NT2/D1 (cell line): Measurements from ENCODE around the gene AK1.

Experiments
- SUZ12 ChIP-seq: IDR thresholded peaks from 2 replicates; pipeline ENCODE4 v1.6.1; 2011; ENCODE audit not compliant: insufficient read length, insufficient read depth; ENCODE audit errors: extremely low read depth
- YY1 ChIP-seq: IDR thresholded peaks from 2 replicates; pipeline ENCODE4 v1.6.1; 2011; ENCODE audit not compliant: insufficient read length, insufficient read depth
- ZNF274 ChIP-seq: IDR thresholded peaks from 2 replicates; pipeline ENCODE4 v1.6.1; 2011; ENCODE audit warnings: mild to moderate bottlenecking, low read depth, low read length

- TF ChIP-seq YY1 (no peak), ZNF274 (no peak), SUZ12 (no peak)
Observed at GRCh38 chr9:127887792-127888191, 10.3 kb upstream of the AK1 start.
